OCI-LY7 (cell line): Measurements from ENCODE around the gene CEP20. TPM values are rescaled to one million over a fixed set of nuclear protein-coding genes. Genes with fewer than 3 reads are reported as not detected.

Experiments
- BruUV-seq: library from RNA; stranded (reverse); fragments of 400-500 nt; replicated peaks from 2 replicates; lab custom pipeline; 2021; lab: Mats Ljungman, UMichigan
- CTCF ChIA-PET: fragments of 300-600 bp; sonication (Branson Sonifier 250); formaldehyde crosslinking; loops from one replicate; lab custom pipeline; 2022; ENCODE audit warnings: antibody characterized with exemption; ENCODE audit not compliant: unreplicated experiment; lab: Charles Lee
- POLR2A ChIA-PET: fragments of 300-600 bp; sonication (Branson Sonifier 250); formaldehyde crosslinking; loops from one replicate; lab custom pipeline; 2022; ENCODE audit warnings: antibody characterized with exemption; lab: Charles Lee
- DNase-seq: peaks from one replicate; pipeline ENCODE4 v3.0.0-alpha.2; 2015; ENCODE audit warnings: low spot score
- H2AFZ ChIP-seq: fragments of 200-600 bp; sonication (generic), shearing (Covaris generic); 2 replicates; pipeline ENCODE4 v1.6.1; 2014; ENCODE audit warnings: mild to moderate bottlenecking, antibody characterized with exemption, low read length, moderate library complexity
- H3K27ac ChIP-seq: fragments of 200-600 bp; sonication (generic); 2 replicates; pipeline ENCODE4 v1.5.1; 2014; ENCODE audit warnings: mixed run types, low read depth, mild to moderate bottlenecking, moderate library complexity, low read length, inconsistent platforms; ENCODE audit not compliant: poor library complexity, severe bottlenecking
- H3K36me3 ChIP-seq: fragments of 200-600 bp; sonication (generic); 2 replicates; pipeline ENCODE4 v1.6.1; 2014; ENCODE audit warnings: mild to moderate bottlenecking, antibody characterized with exemption, low read length, moderate library complexity, mixed read lengths; ENCODE audit not compliant: insufficient read depth
- H3K4me1 ChIP-seq: fragments of 200-600 bp; sonication (generic); 2 replicates; pipeline ENCODE4 v1.5.1; 2014; ENCODE audit warnings: mild to moderate bottlenecking, low read length; ENCODE audit not compliant: insufficient read depth, poor library complexity, severe bottlenecking
- H3K4me2 ChIP-seq: fragments of 200-600 bp; sonication (generic); 2 replicates; pipeline ENCODE4 v1.6.1; 2014; ENCODE audit warnings: mild to moderate bottlenecking, low read length
- H3K4me3 ChIP-seq: fragments of 200-600 bp; sonication (generic); 2 replicates; pipeline ENCODE4 v1.5.1; 2014; ENCODE audit warnings: mild to moderate bottlenecking, low read depth, low read length; ENCODE audit not compliant: poor library complexity, severe bottlenecking
- H3K79me2 ChIP-seq: fragments of 200-600 bp; sonication (generic); 2 replicates; pipeline ENCODE4 v1.6.1; 2016; ENCODE audit warnings: low read depth, mild to moderate bottlenecking, low read length, moderate library complexity, mixed read lengths; ENCODE audit not compliant: insufficient read depth
- H3K9me2 ChIP-seq: fragments of 200-600 bp; sonication (generic); 2 replicates; pipeline ENCODE4 v1.6.1; 2016; ENCODE audit warnings: mild to moderate bottlenecking, low read length, mixed read lengths; ENCODE audit not compliant: insufficient read depth
- H3K9me3 ChIP-seq: fragments of 200-600 bp; sonication (generic); 2 replicates; pipeline ENCODE4 v1.6.1; 2014; ENCODE audit warnings: mild to moderate bottlenecking, mixed run types, low read length, mixed read lengths
- H4K20me1 ChIP-seq: fragments of 200-600 bp; sonication (generic); 2 replicates; pipeline ENCODE4 v1.6.1; 2014; ENCODE audit warnings: mild to moderate bottlenecking, antibody characterized with exemption, low read length, moderate library complexity, mixed read lengths; ENCODE audit not compliant: insufficient read depth
- EZH2phosphoT487 ChIP-seq: fragments of 200-600 bp; sonication (generic); IDR thresholded peaks from 2 replicates; pipeline ENCODE4 v1.6.1; 2018; ENCODE audit warnings: low read depth, borderline replicate concordance, mild to moderate bottlenecking, mixed run types, antibody characterized with exemption, low read length, moderate library complexity, mixed read lengths
- intact Hi-C: fragments of 100-400 bp; cut with micrococcal nuclease; formaldehyde crosslinking; loops from one replicate; pipeline ENCODE4 v1.10.0; 2022; ENCODE audit not compliant: unreplicated experiment
- total RNA-seq, 2 experiments: library from RNA; depleted of rRNA in 1 of 2; stranded (reverse); fragments of >200 nt in 1 of 2; shearing (Covaris generic) in 1 of 2; gene quantifications; 2 replicates each; pipeline ENCODE4 v1.2.3, GENCODE V29; 2014 to 2022
- TF ChIP-seq, protein P1 (sequence below): fragments of 200-600 bp; sonication (generic); conservative IDR thresholded peaks from 2 replicates; pipeline ENCODE4 v1.5.1; 2014; ENCODE audit warnings: mild to moderate bottlenecking, antibody characterized with exemption, low read length, moderate library complexity, mixed read lengths

Gene CEP20
- total RNA-seq, 2 experiments from 2014 or later: 36.6 to 62.8 TPM

DNA sequence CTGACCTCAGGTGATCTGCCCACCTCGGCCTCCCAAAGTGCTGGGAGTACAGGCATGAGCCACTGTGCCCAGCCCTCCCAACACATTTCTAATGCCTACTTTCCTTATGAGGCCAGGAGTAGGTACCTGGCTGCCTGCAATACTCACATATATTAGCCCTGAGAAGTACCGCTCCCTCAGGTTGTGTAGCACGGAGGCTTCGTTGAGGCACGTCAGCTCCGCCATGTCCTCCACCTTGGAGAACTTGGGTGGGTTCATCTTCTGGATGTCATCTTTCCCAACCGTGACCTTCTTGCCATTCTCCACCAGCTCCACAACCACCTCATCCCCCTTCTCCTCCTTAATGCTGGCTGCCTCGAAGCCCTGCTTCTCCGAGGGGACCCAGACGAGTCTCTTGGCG is 50.6 kb downstream of the CEP20 start:
- Histone ChIP-seq H3K27ac (no peak overlapping the region), H3K79me2 (no peaks in the 10 kb centered on the region), H3K4me1 (peaks cover 11% of the 10 kb centered on the region), H4K20me1 (no peaks in the 10 kb centered on the region), H3K4me3 (no peak overlapping the region), H3K9me3 (no peaks in the 10 kb centered on the region), H3K4me2 (no peak overlapping the region), H3K9me2 (no peaks in the 10 kb centered on the region), H2AFZ (no peak overlapping the region), H3K36me3 (peaks cover 23% of the 10 kb centered on the region)
- TF ChIP-seq EZH2phosphoT487: no peak
- TF ChIP-seq, protein P1, sequence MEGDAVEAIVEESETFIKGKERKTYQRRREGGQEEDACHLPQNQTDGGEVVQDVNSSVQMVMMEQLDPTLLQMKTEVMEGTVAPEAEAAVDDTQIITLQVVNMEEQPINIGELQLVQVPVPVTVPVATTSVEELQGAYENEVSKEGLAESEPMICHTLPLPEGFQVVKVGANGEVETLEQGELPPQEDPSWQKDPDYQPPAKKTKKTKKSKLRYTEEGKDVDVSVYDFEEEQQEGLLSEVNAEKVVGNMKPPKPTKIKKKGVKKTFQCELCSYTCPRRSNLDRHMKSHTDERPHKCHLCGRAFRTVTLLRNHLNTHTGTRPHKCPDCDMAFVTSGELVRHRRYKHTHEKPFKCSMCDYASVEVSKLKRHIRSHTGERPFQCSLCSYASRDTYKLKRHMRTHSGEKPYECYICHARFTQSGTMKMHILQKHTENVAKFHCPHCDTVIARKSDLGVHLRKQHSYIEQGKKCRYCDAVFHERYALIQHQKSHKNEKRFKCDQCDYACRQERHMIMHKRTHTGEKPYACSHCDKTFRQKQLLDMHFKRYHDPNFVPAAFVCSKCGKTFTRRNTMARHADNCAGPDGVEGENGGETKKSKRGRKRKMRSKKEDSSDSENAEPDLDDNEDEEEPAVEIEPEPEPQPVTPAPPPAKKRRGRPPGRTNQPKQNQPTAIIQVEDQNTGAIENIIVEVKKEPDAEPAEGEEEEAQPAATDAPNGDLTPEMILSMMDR: no peak
- no TSS peak for BruUV-seq
- DNase-seq: no peak
- CTCF ChIA-PET: no interaction called here
- POLR2A ChIA-PET: interaction anchor here (0.5 kb wide), 1 partner anchor 9 kb away, joined by 3 read pairs; no protein-coding TSS in a partner anchor
- intact Hi-C loops: no loop called here

DNA sequence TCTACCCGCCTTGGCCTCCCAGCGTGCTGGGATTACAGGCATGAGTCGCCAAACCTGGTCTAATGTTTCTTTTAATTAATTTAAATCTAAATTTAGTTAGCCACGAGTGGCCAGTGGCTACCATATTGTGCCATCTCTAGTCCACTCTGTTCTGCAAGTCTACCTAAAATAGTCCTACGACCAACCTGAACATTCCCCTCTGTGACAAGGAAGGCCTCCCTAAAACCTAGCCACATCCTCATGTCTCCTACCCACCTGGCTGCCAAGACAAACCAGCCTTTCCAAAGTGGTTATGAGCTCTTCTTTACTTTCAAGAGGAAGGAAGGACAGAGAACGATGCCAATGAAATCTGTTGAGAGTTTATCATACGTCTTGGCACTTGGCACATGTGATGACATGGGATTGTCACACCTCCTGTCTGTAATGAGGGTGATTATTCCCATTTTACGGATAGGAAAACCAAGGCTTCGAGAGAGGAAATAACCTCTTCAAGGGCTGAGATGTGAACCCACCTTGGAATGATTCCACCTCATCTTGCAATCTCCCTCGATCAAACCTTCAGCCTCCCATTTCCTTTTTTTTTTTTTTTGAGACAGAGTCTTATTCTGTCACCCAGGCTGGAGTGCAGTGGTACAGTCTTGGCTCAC is 51.3 kb downstream of the CEP20 start:
- no peak for DNase-seq
- no peak overlapping the region for H3K27ac ChIP-seq
- H3K79me2 ChIP-seq: no peaks in the 10 kb centered on the region
- BruUV-seq: no TSS peak
- H2AFZ ChIP-seq: no peak overlapping the region
- H3K4me1 ChIP-seq: peaks cover 12% of the 10 kb centered on the region
- no peak for TF ChIP-seq EZH2phosphoT487
- TF ChIP-seq, protein P1: no peak
- no peak overlapping the region for H3K4me2 ChIP-seq
- H3K36me3 ChIP-seq: peaks cover 23% of the 10 kb centered on the region
- intact Hi-C loops: no loop called here
- H3K9me3 ChIP-seq: no peaks in the 10 kb centered on the region
- H3K4me3 ChIP-seq: no peak overlapping the region
- H4K20me1 ChIP-seq: no peaks in the 10 kb centered on the region
- POLR2A ChIA-PET: interaction anchor here (0.5 to 0.6 kb wide), 2 partner anchors 9 to 172 kb away, joined by 3 to 6 read pairs; no protein-coding TSS in a partner anchor
- CTCF ChIA-PET: no interaction called here
- no peaks in the 10 kb centered on the region for H3K9me2 ChIP-seq

DNA sequence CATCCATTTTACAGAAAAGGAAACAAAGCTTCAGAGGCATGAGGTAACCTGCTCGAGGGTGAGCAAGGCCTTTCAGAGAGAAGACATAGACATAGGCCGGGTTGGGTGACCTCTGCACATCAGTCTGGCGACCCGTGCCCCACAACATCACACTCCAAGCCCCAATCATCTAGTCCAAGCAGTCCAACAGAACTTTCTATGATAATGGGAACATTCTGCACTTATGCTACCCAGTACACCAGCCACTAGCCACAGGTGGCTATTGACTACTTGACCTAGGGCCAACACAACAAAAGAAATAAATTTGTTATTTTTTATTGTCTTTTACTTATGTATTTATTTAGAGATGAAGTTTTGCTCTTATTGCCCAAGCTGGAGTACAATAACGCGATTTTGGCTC is 52.3 kb downstream of the CEP20 start:
- Histone ChIP-seq H3K9me3 (no peaks in the 10 kb centered on the region), H2AFZ (no peak overlapping the region), H3K4me2 (0 out of 2 replicates have a peak overlapping the region, but pooled peaks have one; percentile 30), H3K9me2 (no peaks in the 10 kb centered on the region), H3K4me3 (no peak overlapping the region), H3K36me3 (peaks cover 23% of the 10 kb centered on the region), H4K20me1 (no peaks in the 10 kb centered on the region), H3K27ac (no peak overlapping the region), H3K4me1 (peaks cover 22% of the 10 kb centered on the region), H3K79me2 (no peaks in the 10 kb centered on the region)
- no peak for DNase-seq
- intact Hi-C loops: no loop called here
- TF ChIP-seq, protein P1: no peak
- no peak for TF ChIP-seq EZH2phosphoT487
- POLR2A ChIA-PET: interaction anchor here (0.9 kb wide), 1 partner anchor 17 kb away, joined by 3 read pairs; no protein-coding TSS in a partner anchor
- BruUV-seq: no TSS peak
- CTCF ChIA-PET: no interaction called here
